D721Med (cell line): ENCODE results near the gene MSX1.

Experiments used
- DNase-seq: peaks from one replicate; pipeline ENCODE4 v3.0.0; 2011; ENCODE audit warnings: low spot score; ENCODE audit not compliant: insufficient read length
- FAIRE-seq: peaks from 2 replicates; lab custom pipeline; 2011; peaks lifted over from hg19 to GRCh38; lab: Jason Lieb, UNC
- CTCF ChIP-seq: IDR thresholded peaks from 2 replicates; pipeline ENCODE4 v1.5.1; 2012; ENCODE audit warnings: mild to moderate bottlenecking, control low read depth; ENCODE audit not compliant: insufficient read depth; ENCODE audit errors: missing control alignments

Gene MSX1

GRCh38 chr4:4831266-4831665 lies 28.2 kb upstream of the MSX1 start:
- DNase-seq: no peak
- no peak for TF ChIP-seq CTCF
- no peak for FAIRE-seq

GRCh38 chr4:4831825-4832224 lies 27.6 kb upstream of the MSX1 start:
- no peak for DNase-seq
- no peak for TF ChIP-seq CTCF
- no peak for FAIRE-seq

GRCh38 chr4:4836044-4836443 lies 23.4 kb upstream of the MSX1 start:
- TF ChIP-seq CTCF: no peak
- DNase-seq (no peak), FAIRE-seq (no peak)

- FAIRE-seq (no peak), DNase-seq (no peak)
- TF ChIP-seq CTCF: no peak
These were observed 22.1 kb upstream of the MSX1 start for GRCh38 chr4:4837316-4837715.

- FAIRE-seq (no peak), DNase-seq (no peak)
- no peak for TF ChIP-seq CTCF
These were observed 21.2 kb upstream of the MSX1 start for GRCh38 chr4:4838051-4838935.

- DNase-seq: no peak
- no peak for TF ChIP-seq CTCF
- FAIRE-seq: no peak
These were observed 20.3 kb upstream of the MSX1 start for GRCh38 chr4:4838936-4839810.
